GM13976 (cell line): Measurements from ENCODE around the gene SESN3.

ENCODE experiments used
- DNase-seq: peaks from one replicate; pipeline ENCODE4 v3.0.0; 2012; ENCODE audit warnings: low spot score
- CTCF ChIP-seq: IDR thresholded peaks from 2 replicates; pipeline ENCODE4 v1.5.1; 2012; ENCODE audit warnings: borderline replicate concordance, mild to moderate bottlenecking; ENCODE audit not compliant: insufficient read depth; ENCODE audit errors: extremely low read depth, missing control alignments, control extremely low read depth
- in situ Hi-C: fragments of 300-500 bp; cut with MboI; formaldehyde crosslinking; loops from one replicate; pipeline ENCODE4 v1.12.0; 2022; ENCODE audit warnings: low sequenced_read_pairs, mixed read lengths, inconsistent platforms; ENCODE audit not compliant: unreplicated experiment

The SESN3 gene

GRCh38 chr11:95119361-95120060 is 111.5 kb downstream of the SESN3 start:
- TF ChIP-seq CTCF = no peak
- in situ Hi-C loops = no loop called here
- no peak for DNase-seq

GRCh38 chr11:95115597-95115996 is 115.4 kb downstream of the SESN3 start:
- DNase-seq = no peak
- in situ Hi-C loops = no loop called here
- TF ChIP-seq CTCF = no peak
